Measurements from ENCODE around the gene SCRT2.

SCRT2 gene

DNA sequence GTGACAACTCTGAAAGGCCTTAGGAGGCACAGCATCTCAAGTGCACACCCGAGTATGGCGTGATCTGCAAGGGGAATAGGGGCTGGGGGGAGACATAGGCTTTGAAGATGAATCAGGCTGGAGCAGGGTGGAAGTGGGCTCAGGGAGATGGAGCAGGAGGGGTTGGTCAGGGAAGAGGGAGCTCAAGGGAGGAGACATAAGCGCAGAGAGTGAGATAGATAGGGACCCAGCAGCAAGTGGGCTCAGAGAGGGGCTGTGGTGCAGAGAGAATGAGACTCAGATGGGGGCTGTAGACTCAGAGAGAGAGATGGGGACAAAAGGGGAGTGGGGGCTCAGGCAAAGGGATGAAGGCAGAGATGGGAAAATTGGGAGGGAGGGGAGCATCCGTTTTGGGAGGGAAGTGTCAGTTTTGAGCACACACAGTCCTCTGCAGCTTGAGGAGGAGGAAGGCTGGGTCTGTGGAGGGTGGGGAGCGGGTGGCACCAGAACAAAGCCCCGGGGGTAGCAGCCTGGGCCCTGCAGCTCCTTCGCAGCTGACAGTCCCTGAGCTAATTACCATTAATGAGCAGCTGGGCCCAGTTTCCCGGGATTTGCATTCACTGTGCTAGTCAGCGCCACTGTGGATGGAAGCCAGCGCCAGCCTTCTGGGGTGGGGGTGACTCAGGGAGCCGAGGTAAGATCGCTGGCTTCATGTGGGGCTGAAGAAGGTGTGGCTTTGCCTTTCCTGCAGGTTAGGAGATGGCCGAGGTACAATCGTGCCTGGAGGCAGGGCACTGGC lies 41.3 kb downstream of the SCRT2 start:
- DNase-seq = no peak

DNA sequence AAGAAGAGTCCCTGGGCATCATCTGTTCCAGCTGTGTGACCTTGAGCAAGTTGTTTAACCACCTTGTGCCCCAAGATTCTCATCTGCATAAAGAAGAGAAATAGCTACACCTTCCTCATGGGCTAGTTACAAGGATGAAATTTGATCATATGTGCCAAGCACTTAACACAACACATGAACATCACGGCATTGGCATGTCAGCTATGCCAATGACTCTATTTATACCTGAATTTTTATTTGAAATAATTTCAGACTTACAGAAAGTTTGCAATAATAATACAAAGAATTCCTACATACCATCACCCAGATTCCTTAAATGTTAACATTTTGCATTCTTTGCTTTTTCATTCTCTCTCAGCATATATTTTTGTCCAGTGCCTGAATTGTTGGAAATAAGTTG lies 44.5 kb downstream of the SCRT2 start:
- no peak for TF ChIP-seq GATA1 (IDR thresholded peaks at IDR 0.05; ENCODE audit: low read depth, low read length)
- no peak for TF ChIP-seq POLR2A (IDR thresholded peaks at IDR 0.05; ENCODE audit: low read length)
- no peak for DNase-seq

More for the DNA sequence above, 41.3 kb downstream of the SCRT2 start:
- TF ChIP-seq POLR2A (IDR thresholded peaks at IDR 0.05; ENCODE audit: low read length) = no peak

DNA sequence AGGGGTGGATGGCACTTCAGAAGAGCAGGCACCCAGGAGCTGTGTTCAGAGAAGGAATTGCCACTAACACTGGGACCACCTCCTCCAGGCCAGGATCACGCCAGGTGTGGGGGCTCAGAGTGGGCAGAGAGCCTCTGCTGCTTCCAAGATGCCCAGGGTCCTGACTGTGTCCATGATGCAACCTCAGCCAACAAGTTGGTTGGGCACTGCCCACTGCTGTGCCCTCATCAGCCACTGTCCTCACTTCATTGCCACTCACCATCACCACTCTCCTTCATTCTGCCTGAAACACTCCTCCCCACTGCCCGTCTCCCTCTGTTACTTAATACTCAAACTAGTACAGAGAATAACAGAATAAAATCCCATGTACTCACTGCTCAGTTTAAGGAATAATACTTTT lies 49.0 kb downstream of the SCRT2 start:
- TF ChIP-seq POLR2A (IDR thresholded peaks at IDR 0.05; ENCODE audit: low read length) = no peak
- TF ChIP-seq GATA1 (IDR thresholded peaks at IDR 0.05; ENCODE audit: low read depth, low read length) = no peak
- DNase-seq = no peak

DNA sequence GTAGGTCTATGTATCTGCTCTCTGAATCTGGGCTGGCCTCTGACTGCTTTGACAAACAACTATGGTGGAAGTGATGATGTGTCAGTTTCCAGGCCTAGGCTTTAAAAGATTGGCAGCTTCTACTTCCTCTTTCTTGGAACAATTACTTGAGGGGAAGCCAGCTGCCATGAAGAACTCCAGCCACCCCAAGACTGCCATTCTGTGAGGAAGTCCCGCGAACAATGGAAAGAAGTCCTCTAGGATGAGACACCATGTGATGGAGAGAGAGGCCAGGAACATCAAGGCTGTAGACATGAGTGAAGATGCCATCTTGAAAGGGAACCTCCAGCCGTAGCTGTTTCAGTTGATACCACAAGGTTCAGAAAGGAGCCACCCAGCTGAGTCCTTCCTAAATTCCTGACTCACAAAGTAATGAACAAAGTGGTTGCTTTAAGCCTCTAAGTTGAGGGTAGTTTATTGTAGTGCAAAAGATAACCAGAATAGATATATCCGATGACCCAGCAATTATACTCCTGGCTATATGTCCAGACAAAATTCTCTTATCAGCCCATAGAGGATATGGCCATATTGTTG lies 50.2 kb downstream of the SCRT2 start:
- TF ChIP-seq GATA1 (IDR thresholded peaks at IDR 0.05; ENCODE audit: low read depth, low read length) = no peak
- no peak for TF ChIP-seq POLR2A (IDR thresholded peaks at IDR 0.05; ENCODE audit: low read length)
- DNase-seq = no peak

DNA sequence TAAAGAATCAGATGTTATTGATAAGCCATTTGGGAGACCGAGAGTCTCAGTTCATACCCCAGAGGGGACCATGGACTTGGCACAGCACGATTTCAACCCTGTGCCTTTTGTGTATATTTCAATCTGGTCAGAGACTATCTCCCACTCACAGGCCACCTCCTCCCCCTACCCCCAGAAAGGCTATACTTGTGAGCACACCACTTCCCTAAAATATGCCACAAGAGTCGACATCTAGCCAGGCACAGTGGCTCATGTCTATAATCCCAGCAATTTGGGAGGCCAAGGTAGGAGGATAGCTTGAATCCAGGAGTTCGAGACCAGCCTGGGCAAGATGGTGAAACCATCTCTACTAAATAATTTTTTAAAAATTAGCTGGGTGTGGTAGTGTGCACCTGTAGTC lies 51.9 kb downstream of the SCRT2 start:
- no peak for TF ChIP-seq GATA1 (IDR thresholded peaks at IDR 0.05; ENCODE audit: low read depth, low read length)
- no peak for TF ChIP-seq POLR2A (IDR thresholded peaks at IDR 0.05; ENCODE audit: low read length)
- DNase-seq = no peak

DNA sequence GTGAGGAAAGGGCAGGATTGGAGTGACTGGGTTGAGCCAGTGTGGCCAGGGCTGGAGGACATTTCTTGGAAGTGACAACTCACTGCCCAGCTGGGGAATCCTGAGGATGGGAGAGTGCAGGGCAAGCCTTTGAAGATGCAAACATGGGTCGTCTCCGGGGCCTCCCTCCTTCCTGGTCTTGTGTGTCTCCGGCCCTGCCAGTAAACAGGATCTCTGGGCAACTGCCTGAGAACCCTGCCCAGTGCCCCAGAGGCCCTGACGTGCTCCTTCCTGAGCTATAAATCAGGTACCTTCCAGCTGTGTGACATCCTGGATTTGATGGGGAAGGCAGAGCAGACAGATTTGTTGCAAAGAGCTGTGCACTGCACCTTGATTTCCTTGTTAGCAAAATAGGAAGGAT lies 52.6 kb downstream of the SCRT2 start:
- DNase-seq = no peak
- TF ChIP-seq POLR2A (IDR thresholded peaks at IDR 0.05; ENCODE audit: low read length) (no peak), GATA1 (IDR thresholded peaks at IDR 0.05; ENCODE audit: low read depth, low read length) (no peak)

DNA sequence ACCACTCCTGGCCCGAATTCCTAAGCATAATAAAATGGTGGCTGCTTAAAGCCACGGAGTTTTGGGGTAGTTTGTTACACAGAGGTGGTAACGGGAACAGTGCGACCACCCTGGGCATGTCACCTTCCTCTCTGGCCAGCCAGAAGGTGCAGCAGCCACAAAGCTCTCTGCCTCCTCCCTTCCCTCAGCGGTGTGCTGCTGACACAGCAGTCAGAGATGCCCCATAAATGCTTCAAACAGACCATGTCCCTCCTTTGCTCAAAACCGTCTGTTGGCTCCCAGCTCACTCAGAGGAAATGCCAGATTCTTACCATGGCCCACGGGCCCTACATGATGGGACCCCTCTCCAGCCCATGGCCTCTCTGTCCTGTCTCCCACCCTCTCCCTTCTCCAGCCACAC lies 53.4 kb downstream of the SCRT2 start:
- TF ChIP-seq POLR2A (IDR thresholded peaks at IDR 0.05; ENCODE audit: low read length) (no peak), GATA1 (IDR thresholded peaks at IDR 0.05; ENCODE audit: low read depth, low read length) (no peak)

DNA sequence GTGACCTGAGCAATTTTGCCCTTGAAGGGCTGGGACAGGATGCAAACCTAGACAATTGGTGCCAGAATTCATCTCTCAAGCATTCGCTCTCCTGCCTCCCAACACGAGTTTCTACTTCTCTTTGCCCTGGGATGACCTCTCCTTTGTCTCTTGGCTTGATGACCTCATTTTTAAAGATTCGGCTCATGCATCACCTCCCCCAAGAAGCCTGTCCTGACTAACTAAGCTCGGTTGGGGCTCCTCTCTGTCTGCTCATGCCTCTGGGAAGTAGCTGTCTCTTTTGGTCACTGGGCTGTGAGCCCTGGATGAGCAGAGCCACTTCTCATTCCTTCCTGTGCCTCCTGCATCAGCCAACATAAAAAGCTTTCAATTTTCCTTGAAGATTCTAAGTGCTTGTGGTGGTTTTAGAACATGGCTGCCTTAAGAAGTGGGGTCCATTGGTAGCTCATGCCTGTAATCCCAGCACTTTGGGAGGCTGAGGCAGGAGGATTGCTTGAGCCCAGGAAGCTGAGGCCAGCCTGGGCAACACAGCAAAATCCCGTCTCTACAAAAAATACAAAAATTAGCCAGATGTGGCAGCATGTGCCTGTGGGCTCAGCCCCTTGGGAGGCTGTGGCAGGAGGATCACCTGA lies 54.4 kb downstream of the SCRT2 start:
- no peak for DNase-seq
- no peak for TF ChIP-seq POLR2A (IDR thresholded peaks at IDR 0.05; ENCODE audit: low read length)
- no peak for TF ChIP-seq GATA1 (IDR thresholded peaks at IDR 0.05; ENCODE audit: low read depth, low read length)

More for the DNA sequence above, 53.4 kb downstream of the SCRT2 start:
- no peak for DNase-seq

DNA sequence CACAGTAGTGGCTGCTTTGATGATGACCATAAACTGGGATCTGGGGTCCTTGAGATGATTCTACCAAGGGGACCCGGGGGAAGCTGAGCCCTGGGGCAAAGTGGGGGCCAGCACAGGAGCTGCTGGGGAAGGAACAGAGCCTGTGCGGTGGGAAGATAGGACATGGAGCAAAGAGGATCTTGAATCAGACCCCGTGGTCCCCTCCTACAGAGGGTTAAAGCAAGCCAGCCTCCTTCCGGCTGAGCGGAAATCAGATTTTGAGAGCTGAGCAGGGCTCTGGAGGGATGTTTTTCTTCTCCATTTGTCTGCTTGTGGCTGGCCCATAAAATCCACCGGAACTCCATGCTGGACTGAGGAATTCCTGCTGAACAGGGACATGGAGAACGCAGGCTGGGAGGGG lies 55.4 kb downstream of the SCRT2 start:
- no peak for DNase-seq
- TF ChIP-seq GATA1 (IDR thresholded peaks at IDR 0.05; ENCODE audit: low read depth, low read length) (no peak), POLR2A (IDR thresholded peaks at IDR 0.05; ENCODE audit: low read length) (no peak)

DNA sequence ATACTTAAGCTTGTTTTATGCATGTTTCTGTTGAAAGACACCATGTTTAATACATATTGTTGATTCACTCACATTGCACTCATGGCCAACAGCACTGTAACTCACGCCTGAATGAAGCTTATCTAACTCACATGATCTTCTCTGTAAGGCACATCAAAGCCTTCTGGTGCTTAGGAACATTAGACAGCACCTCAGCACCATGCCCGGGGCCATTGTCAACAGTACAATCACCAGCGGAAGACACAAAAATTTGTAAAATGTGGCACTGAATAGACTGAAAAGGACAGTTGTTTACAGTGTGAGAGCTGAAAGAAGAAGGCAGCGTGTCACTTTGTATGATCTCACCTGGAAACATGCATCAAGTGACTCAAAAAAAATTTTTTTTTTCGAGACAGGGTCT lies 56.6 kb downstream of the SCRT2 start:
- no peak for DNase-seq

DNA sequence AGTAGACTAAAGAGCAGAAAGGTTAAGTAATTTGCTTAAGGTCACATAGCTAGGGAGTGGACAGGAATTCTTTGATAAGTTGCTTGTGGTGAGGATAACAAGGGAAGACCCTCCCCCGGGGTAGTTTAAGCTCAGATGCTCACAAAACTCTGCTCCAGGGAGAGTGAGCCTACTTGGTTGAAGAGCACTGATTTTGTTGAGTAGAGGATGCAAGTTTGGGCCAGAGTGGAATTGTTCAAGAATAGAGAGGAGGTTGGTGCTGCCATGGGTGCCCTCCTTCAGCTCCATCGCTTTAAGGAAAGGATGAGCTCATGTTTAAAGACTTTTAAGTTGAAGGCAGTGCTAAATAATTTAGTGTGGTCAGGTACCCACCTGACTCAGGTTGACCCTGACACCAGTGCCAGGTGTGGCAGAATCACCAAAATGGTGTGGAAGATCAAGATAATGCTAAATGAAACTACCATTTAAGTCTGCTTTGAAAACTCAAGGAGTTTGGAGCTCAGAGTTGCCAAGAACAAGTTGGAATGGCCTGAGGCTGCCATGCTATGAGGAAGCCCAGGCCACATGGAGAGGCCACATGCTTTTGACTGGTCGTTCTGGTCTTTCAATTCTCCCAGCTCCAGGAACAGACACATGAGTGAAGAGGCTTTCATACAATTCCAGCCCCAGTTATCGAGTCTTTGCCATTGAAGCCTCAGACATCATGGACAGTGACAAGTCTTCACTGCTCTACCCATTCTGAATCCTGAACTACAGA lies 57.5 kb downstream of the SCRT2 start:
- DNase-seq = no peak
- TF ChIP-seq GATA1 (IDR thresholded peaks at IDR 0.05; ENCODE audit: low read depth, low read length) (no peak), POLR2A (IDR thresholded peaks at IDR 0.05; ENCODE audit: low read length) (no peak)

More for the DNA sequence above, 56.6 kb downstream of the SCRT2 start:
- TF ChIP-seq POLR2A (IDR thresholded peaks at IDR 0.05; ENCODE audit: low read length) (no peak), GATA1 (IDR thresholded peaks at IDR 0.05; ENCODE audit: low read depth, low read length) (no peak)

DNA sequence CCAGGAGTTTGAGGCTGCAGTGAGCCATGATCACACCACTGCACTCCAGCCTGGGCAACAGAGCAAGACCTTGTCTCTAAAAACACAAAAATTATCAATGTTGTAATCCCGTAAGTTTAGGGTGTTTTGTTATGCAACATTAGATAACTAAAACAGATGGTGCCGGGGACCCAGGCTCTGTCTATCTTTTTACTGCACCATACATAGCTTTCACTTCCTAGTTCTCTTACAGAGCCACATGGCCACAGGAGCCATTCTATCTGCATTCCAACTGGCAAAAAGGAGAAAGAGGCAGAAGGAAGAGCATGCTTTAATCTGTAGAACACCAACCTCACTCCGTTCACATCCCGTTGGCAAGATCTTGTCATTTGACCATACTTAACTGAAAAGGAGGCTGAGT lies 60.1 kb downstream of the SCRT2 start:
- TF ChIP-seq POLR2A (IDR thresholded peaks at IDR 0.05; ENCODE audit: low read length) = no peak
- no peak for TF ChIP-seq GATA1 (IDR thresholded peaks at IDR 0.05; ENCODE audit: low read depth, low read length)
- no peak for DNase-seq

DNA sequence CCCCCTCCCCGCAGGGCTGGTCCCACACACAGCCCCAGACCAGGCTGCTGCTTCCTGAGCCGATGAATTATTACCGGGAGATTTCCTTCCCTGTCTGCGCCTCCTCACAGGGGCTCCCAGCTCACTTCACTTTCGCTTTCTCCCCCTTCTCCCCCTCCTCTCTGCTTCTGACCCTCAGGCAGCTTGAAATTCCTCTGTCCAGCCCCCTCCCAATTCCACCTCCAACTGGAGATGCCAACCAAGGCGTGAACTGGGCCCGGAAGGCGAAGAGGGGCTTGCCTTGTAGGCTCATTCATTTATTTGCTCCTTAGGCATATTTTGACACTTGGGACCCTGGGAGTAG lies 63.8 kb downstream of the SCRT2 start:
- no peak for DNase-seq
- TF ChIP-seq POLR2A (IDR thresholded peaks at IDR 0.05; ENCODE audit: low read length) (no peak), GATA1 (IDR thresholded peaks at IDR 0.05; ENCODE audit: low read depth, low read length) (no peak)

Measured in erythroblast (primary cell).